ENCODE results near the gene ROBO2.

DNA sequence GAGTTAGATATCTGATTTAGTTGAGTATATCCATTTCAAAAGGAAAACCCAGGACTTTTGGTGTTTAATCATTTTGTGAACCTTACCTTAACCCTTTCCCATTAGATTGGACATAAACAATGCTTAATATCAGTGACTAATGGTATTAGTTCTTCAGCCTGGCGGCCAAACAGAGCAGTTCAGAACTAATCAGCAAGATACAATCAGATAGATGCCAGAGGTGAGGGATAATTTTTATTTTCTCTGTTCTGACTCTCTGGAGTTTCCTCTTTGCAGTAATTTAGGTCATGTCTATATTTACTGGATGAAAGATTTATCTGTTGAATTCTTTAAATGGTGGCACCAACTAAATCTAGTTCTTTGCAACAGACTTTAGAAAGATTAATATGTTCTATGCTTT is 337.8 kb downstream of the ROBO2 start:
- no peak for TF ChIP-seq CTCF (conservative IDR thresholded peaks at IDR 0.05)
- TF ChIP-seq ZFX (IDR thresholded peaks at IDR 0.05) = no peak
